Activated T-helper 1 cell treated with anti-CD3 and anti-CD28 coated beads, Interleukin-2, amount 50 U/mL, for 16 hours (primary cell): ENCODE results near the gene B4GALNT3.
A peak's percentile ranks its signal among the peaks of the same experiment; 100 is the strongest.
"Not testable (repeated sequence)": the region's sequence is repeated elsewhere in the genome, so short reads cannot be mapped to it uniquely, and the experiment has no call there.

Experiments used
- DNase-seq, 2 donors: peaks; one replicate each; pipeline ENCODE4 v3.0.0-alpha.2; 2020; ENCODE audit warnings: low read depth in 1 of 2, low spot score in 1 of 2

The B4GALNT3 gene

GRCh38 chr12:574475-575128 lies 114.9 kb downstream of the B4GALNT3 start:
- DNase-seq = no peak

- DNase-seq = no peak
These were observed 115.4 kb downstream of the B4GALNT3 start for GRCh38 chr12:575129-575502.

GRCh38 chr12:575948-576614 lies 116.3 kb downstream of the B4GALNT3 start:
- DNase-seq = peak; percentile 79 to 81

GRCh38 chr12:576615-577110 lies 116.9 kb downstream of the B4GALNT3 start:
- no peak for DNase-seq

- DNase-seq = not testable (repeated sequence)
These were observed 118.4 kb downstream of the B4GALNT3 start for GRCh38 chr12:577994-578747.

- no peak for DNase-seq
These were observed 119.1 kb downstream of the B4GALNT3 start for GRCh38 chr12:578748-579419.

- DNase-seq = no peak
These were observed 119.8 kb downstream of the B4GALNT3 start for GRCh38 chr12:579420-580110.

- DNase-seq = no peak
These were observed 121.1 kb downstream of the B4GALNT3 start for GRCh38 chr12:580813-581212.

GRCh38 chr12:581321-581720 lies 121.6 kb downstream of the B4GALNT3 start:
- DNase-seq = no peak

- no peak for DNase-seq
These were observed 122.0 kb downstream of the B4GALNT3 start for GRCh38 chr12:581746-582145.

- no peak for DNase-seq
These were observed 123.6 kb downstream of the B4GALNT3 start for GRCh38 chr12:583251-583869.

GRCh38 chr12:585062-586061 lies 125.6 kb downstream of the B4GALNT3 start:
- DNase-seq = no peak

GRCh38 chr12:586318-587071 lies 126.8 kb downstream of the B4GALNT3 start:
- DNase-seq = no peak

- DNase-seq = no peak
These were observed 127.6 kb downstream of the B4GALNT3 start for GRCh38 chr12:587132-588023.

- DNase-seq = no peak
These were observed 128.2 kb downstream of the B4GALNT3 start for GRCh38 chr12:588024-588322.

- DNase-seq = no peak
These were observed 128.9 kb downstream of the B4GALNT3 start for GRCh38 chr12:588646-589045.

- DNase-seq = no peak
These were observed 130.5 kb downstream of the B4GALNT3 start for GRCh38 chr12:590206-590750.
